Measurements from ENCODE around the gene IGF1R.
"Not testable (repeated sequence)": the region's sequence is repeated elsewhere in the genome, so short reads cannot be mapped to it uniquely, and the experiment has no call there.

Gene IGF1R

GRCh38 chr15:98959640-98960007 is 311.3 kb downstream of the IGF1R start:
- no peak for DNase-seq (ENCODE audit: low read depth in 2 of 2)

- no peak for DNase-seq (ENCODE audit: low read depth in 2 of 2)
These were observed 312.3 kb downstream of the IGF1R start for GRCh38 chr15:98960555-98961050.

GRCh38 chr15:98963444-98963843 is 315.1 kb downstream of the IGF1R start:
- no peak for DNase-seq (ENCODE audit: low read depth in 2 of 2)

GRCh38 chr15:98964466-98965133 is 316.3 kb downstream of the IGF1R start:
- no peak for DNase-seq (ENCODE audit: low read depth in 2 of 2)

- not testable (repeated sequence) for DNase-seq (ENCODE audit: low read depth in 2 of 2)
These were observed 316.8 kb downstream of the IGF1R start for GRCh38 chr15:98965134-98965491.

- DNase-seq (ENCODE audit: low read depth in 2 of 2) = no peak
These were observed 317.3 kb downstream of the IGF1R start for GRCh38 chr15:98965597-98965996.

- DNase-seq (ENCODE audit: low read depth in 2 of 2) = no peak
These were observed 317.9 kb downstream of the IGF1R start for GRCh38 chr15:98966091-98966787.

- DNase-seq (ENCODE audit: low read depth in 2 of 2) = no peak
These were observed 318.8 kb downstream of the IGF1R start for GRCh38 chr15:98967096-98967495.

GRCh38 chr15:98967916-98968315 is 319.6 kb downstream of the IGF1R start:
- DNase-seq (ENCODE audit: low read depth in 2 of 2) = no peak

- DNase-seq (ENCODE audit: low read depth in 2 of 2) = no peak
These were observed 320.2 kb downstream of the IGF1R start for GRCh38 chr15:98968576-98968975.

GRCh38 chr15:98969126-98969735 is 320.9 kb downstream of the IGF1R start:
- no peak for DNase-seq (ENCODE audit: low read depth in 2 of 2)

- no peak for DNase-seq (ENCODE audit: low read depth in 2 of 2)
These were observed 322.5 kb downstream of the IGF1R start for GRCh38 chr15:98970799-98971198.

GRCh38 chr15:98976500-98976899 is 328.2 kb downstream of the IGF1R start:
- DNase-seq (ENCODE audit: low read depth in 2 of 2) = no peak

GRCh38 chr15:98977441-98977840 is 329.1 kb downstream of the IGF1R start:
- no peak for DNase-seq (ENCODE audit: low read depth in 2 of 2)

GRCh38 chr15:98978153-98978552 is 329.8 kb downstream of the IGF1R start:
- no peak for DNase-seq (ENCODE audit: low read depth in 2 of 2)

- no peak for DNase-seq (ENCODE audit: low read depth in 2 of 2)
These were observed 332.5 kb downstream of the IGF1R start for GRCh38 chr15:98980899-98981228.

GRCh38 chr15:98981851-98982722 is 333.7 kb downstream of the IGF1R start:
- no peak for DNase-seq (ENCODE audit: low read depth in 2 of 2)

- no peak for DNase-seq (ENCODE audit: low read depth in 2 of 2)
These were observed 335.0 kb downstream of the IGF1R start for GRCh38 chr15:98983334-98983733.

GRCh38 chr15:98986281-98986680 is 337.9 kb downstream of the IGF1R start:
- DNase-seq (ENCODE audit: low read depth in 2 of 2) = no peak

GRCh38 chr15:98994892-98995291 is 346.6 kb downstream of the IGF1R start:
- no peak for DNase-seq (ENCODE audit: low read depth in 2 of 2)

GRCh38 chr15:98996169-98996568 is 347.8 kb downstream of the IGF1R start:
- DNase-seq (ENCODE audit: low read depth in 2 of 2) = no peak

GRCh38 chr15:98996624-98997023 is 348.3 kb downstream of the IGF1R start:
- DNase-seq (ENCODE audit: low read depth in 2 of 2) = no peak
